Activated CD4-positive, alpha-beta T cell treated with anti-CD3 and anti-CD28 coated beads for 36 hours (primary cell): Measurements from ENCODE around the gene TAF1. TPM values are rescaled to one million over a fixed set of nuclear protein-coding genes. Genes with fewer than 3 reads are reported as not detected.
"Not testable (repeated sequence)": the region's sequence is repeated elsewhere in the genome, so short reads cannot be mapped to it uniquely, and the experiment has no call there.

ENCODE experiments used
- ATAC-seq: fragments of 200-7000 bp; cut with Tn5 transposase; one replicate; pipeline ENCODE4 v1.10.0; 2021; ENCODE audit warnings: mild to moderate bottlenecking, moderate library complexity
- CTCF ChIA-PET: fragments of 350-600 bp; sonication (Branson Sonifier 250); formaldehyde crosslinking; loops from one replicate; lab custom pipeline; 2021; ENCODE audit warnings: antibody characterized with exemption; lab: Charles Lee
- POLR2A ChIA-PET: fragments of 350-600 bp; sonication (Branson Sonifier 250); formaldehyde crosslinking; loops from one replicate; lab custom pipeline; 2021; ENCODE audit warnings: antibody characterized with exemption, inconsistent platforms; lab: Charles Lee
- DNase-seq: peaks from one replicate; pipeline ENCODE4 v3.0.0-alpha.2; 2020
- H3K27ac Mint-ChIP-seq: one replicate; pipeline ENCODE4 v1.8.0; 2021; ENCODE audit warnings: mixed read lengths
- H3K27me3 Mint-ChIP-seq: one replicate; pipeline ENCODE4 v1.8.0; 2021; ENCODE audit warnings: mixed read lengths
- H3K36me3 Mint-ChIP-seq: one replicate; pipeline ENCODE4 v1.8.0; 2021; ENCODE audit warnings: low read depth, mixed read lengths
- H3K4me1 Mint-ChIP-seq: one replicate; pipeline ENCODE4 v1.8.0; 2021; ENCODE audit warnings: mixed read lengths
- H3K4me3 Mint-ChIP-seq: one replicate; pipeline ENCODE4 v1.8.0; 2021; ENCODE audit warnings: mild to moderate bottlenecking, moderate library complexity, mixed read lengths
- H3K9me3 Mint-ChIP-seq: one replicate; pipeline ENCODE4 v1.8.0; 2021; ENCODE audit warnings: low read depth, mixed read lengths
- intact Hi-C, 2 experiments: fragments of 100-400 bp; cut with DNase I in 1 of 2; cut with micrococcal nuclease in 1 of 2; formaldehyde crosslinking; loops; one replicate each; pipeline versions ENCODE4 v1.14.2 to v1.15.1; 2022 to 2024; cut with DNase I, micrococcal nuclease
- total RNA-seq, 2 experiments: library from RNA; stranded (reverse); gene quantifications; one replicate each; pipeline ENCODE4 v1.2.3, GENCODE V29; 2021

TAF1 gene
- total RNA-seq, 2 experiments from 2014 or later: 36.6 to 41.2 TPM

DNA sequence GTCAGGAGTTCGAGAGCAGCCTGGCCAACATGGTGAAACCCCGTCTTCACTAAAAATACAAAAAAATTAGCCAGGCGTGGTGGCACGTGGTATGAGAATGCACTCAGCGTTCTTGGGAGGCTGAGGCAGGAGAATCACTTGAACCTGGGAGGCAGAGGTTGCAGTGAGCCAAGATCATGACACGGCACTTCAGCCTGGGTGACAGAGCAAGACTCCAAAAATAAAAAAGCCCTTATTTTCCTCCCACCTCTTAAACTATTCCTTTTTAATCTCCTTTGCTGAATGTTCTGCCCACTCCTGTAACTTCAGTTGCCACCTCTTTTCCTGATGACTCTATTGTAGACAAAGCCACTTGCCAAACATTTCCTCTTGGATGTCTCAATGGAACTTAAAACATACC is 72.6 kb downstream of the TAF1 start:
- no peak overlapping the region for H3K27ac Mint-ChIP-seq
- no peaks in the 10 kb centered on the region for H3K27me3 Mint-ChIP-seq
- ATAC-seq (no peak), DNase-seq (no peak)
- ChIA-PET CTCF (interaction anchor here (1.2 kb wide), 1 partner anchor 14 kb away, joined by 3 read pairs; no protein-coding TSS in a partner anchor), POLR2A (no interaction called here)
- no peaks in the 10 kb centered on the region for H3K4me1 Mint-ChIP-seq
- peaks cover 30% of the 10 kb centered on the region for H3K36me3 Mint-ChIP-seq
- intact Hi-C loops: no loop called here
- no peaks in the 10 kb centered on the region for H3K9me3 Mint-ChIP-seq
- no peak overlapping the region for H3K4me3 Mint-ChIP-seq

DNA sequence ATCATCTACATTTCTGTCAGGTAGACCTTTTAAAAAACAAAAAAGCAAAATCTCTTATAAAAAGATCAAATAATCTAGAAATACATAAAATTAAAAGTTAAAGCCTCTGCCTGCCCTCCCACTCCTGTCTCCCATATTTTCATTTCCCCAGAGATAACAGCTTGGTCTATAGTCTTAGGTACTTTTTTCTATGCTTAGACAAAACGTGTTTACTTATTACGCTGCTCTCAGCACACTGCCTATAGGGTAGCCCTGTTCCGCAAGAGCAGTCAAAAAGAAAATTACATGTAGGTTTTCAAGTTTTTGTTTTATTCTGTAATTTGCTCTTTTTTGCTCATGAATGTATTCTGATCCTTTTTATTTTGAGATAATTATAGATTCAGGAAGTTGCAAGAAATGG is 73.3 kb downstream of the TAF1 start:
- H3K27me3 Mint-ChIP-seq: no peaks in the 10 kb centered on the region
- no peak overlapping the region for H3K27ac Mint-ChIP-seq
- ChIA-PET POLR2A (no interaction called here), CTCF (interaction anchor here (1.2 kb wide), 1 partner anchor 15 kb away, joined by 3 read pairs; no protein-coding TSS in a partner anchor)
- peaks cover 28% of the 10 kb centered on the region for H3K36me3 Mint-ChIP-seq
- ATAC-seq: no peak
- intact Hi-C loops: no loop called here
- H3K4me3 Mint-ChIP-seq: no peak overlapping the region
- DNase-seq: no peak
- no peaks in the 10 kb centered on the region for H3K9me3 Mint-ChIP-seq
- no peaks in the 10 kb centered on the region for H3K4me1 Mint-ChIP-seq

DNA sequence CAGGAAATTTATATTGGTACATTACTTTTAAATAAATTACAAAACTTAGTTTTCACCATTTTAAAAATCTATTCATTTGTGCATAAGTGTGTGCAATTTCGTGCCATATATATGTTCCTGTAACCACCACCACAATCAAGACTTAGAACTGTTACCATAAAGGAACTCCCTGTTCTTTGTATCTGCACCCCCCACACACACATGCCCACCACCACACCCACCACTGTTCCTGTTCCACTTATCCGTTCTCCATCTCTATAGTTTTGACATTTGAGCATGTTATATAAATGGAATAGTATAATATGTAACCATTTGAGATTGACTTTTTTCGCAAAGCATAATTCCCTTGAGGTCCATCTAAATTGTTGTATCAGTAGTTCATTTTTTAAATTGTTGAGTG is 73.7 kb downstream of the TAF1 start:
- no peaks in the 10 kb centered on the region for H3K4me1 Mint-ChIP-seq
- ATAC-seq (no peak), DNase-seq (no peak)
- ChIA-PET POLR2A (no interaction called here), CTCF (no interaction called here)
- intact Hi-C loops: no loop called here
- H3K9me3 Mint-ChIP-seq: no peaks in the 10 kb centered on the region
- H3K36me3 Mint-ChIP-seq: peaks cover 28% of the 10 kb centered on the region
- no peak overlapping the region for H3K4me3 Mint-ChIP-seq
- no peaks in the 10 kb centered on the region for H3K27me3 Mint-ChIP-seq
- no peak overlapping the region for H3K27ac Mint-ChIP-seq

DNA sequence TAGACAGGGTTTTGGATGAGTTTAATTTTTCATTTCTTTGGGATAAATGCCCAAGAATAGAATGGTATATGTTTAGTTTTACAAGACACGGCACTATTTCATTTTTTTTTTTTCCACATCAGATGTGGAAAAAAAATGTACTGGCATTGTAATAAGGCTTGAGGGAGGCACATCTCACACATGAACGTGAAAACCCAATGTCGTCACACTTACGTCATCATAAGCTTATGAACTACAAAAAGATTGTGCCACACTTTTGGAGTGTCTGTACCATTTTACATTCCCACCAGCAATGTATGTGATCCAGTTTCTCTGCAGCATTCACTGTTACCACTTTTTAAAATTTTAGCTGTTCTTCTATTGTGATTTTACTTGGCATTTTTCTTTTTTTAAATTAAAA is 74.2 kb downstream of the TAF1 start:
- no peaks in the 10 kb centered on the region for H3K9me3 Mint-ChIP-seq
- POLR2A ChIA-PET: no interaction called here
- intact Hi-C loops: no loop called here
- no peaks in the 10 kb centered on the region for H3K4me1 Mint-ChIP-seq
- no peaks in the 10 kb centered on the region for H3K27me3 Mint-ChIP-seq
- H3K4me3 Mint-ChIP-seq: no peak overlapping the region
- peaks cover 30% of the 10 kb centered on the region for H3K36me3 Mint-ChIP-seq
- CTCF ChIA-PET: no interaction called here
- no peak overlapping the region for H3K27ac Mint-ChIP-seq
- no peak for ATAC-seq
- no peak for DNase-seq

DNA sequence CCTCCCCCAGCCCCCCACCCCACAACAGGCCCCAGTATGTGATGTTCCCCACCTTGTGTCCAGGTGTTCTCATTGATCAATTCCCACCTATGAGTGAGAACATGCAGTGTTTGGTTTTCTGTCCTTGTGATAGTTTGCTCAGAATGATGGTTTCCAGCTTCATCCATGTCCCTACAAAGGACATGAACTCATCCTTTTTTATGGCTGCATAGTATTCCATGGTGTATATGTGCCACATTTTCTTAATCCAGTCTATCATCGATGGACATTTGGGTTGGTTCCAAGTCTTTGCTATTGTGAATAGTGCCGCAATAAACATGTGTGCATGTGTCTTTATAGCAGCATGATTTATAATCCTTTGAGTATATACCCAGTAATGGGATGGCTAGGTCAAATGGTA is 75.7 kb downstream of the TAF1 start:
- H3K4me1 Mint-ChIP-seq, H3K9me3 Mint-ChIP-seq, H3K4me3 Mint-ChIP-seq, POLR2A ChIA-PET, intact Hi-C loops, H3K27me3 Mint-ChIP-seq, H3K27ac Mint-ChIP-seq, ATAC-seq, CTCF ChIA-PET, DNase-seq: not testable (repeated sequence)
- H3K36me3 Mint-ChIP-seq: peaks cover 31% of the 10 kb centered on the region

DNA sequence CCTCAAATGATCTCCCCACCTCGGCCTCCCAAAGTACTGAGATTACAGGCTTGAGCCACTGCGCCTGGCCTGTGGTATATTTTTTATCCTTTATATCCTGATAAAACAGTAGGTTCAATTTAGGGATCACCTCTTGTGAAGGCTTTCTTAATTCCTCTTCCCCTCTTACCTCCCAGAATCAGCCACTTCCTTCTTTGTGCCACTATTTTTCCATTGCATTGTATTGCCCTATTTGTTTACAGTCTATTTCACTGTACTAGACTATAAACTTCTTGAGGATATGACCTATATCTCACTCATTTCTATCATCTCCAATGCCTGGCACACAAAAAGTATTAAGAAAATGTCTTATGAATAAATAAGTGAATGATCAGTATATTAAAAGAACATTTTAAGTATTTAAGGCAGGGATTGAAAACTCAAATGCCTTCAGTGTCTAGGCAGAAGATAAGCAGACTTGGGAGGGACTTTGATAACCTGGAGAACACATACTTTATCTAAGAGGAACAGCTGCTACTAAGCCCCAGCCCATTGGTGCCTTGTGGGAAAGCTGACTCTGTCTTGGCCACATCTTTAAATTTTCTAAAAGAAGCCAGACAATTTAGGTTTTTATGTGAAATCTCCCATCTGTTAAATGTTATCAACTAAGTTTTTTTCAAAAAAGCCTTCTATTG is 84.4 kb downstream of the TAF1 start:
- H3K4me1 Mint-ChIP-seq: no peaks in the 10 kb centered on the region
- H3K9me3 Mint-ChIP-seq: no peaks in the 10 kb centered on the region
- H3K27me3 Mint-ChIP-seq: no peaks in the 10 kb centered on the region
- ChIA-PET CTCF (no interaction called here), POLR2A (no interaction called here)
- DNase-seq (no peak), ATAC-seq (no peak)
- no peak overlapping the region for H3K27ac Mint-ChIP-seq
- intact Hi-C loops: no loop called here
- no peak overlapping the region for H3K4me3 Mint-ChIP-seq
- peaks cover 6% of the 10 kb centered on the region for H3K36me3 Mint-ChIP-seq

DNA sequence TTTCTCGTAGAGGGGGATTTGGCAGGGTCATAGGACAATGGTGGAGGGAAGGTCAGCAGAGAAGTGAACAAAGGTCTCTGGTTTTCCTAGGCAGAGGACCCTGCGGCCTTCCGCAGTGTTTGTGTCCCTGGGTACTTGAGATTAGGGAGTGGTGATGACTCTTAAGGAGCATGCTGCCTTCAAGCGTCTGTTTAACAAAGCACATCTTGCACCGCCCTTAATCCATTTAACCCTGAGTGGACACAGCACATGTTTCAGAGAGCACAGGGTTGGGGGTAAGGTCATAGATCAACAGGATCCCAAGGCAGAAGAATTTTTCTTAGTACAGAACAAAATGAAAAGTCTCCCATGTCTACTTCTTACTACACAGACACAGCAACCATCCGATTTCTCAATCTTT is 85.4 kb downstream of the TAF1 start:
- H3K27me3 Mint-ChIP-seq, POLR2A ChIA-PET, ATAC-seq, H3K36me3 Mint-ChIP-seq, intact Hi-C loops, H3K27ac Mint-ChIP-seq, H3K9me3 Mint-ChIP-seq, H3K4me3 Mint-ChIP-seq, DNase-seq, H3K4me1 Mint-ChIP-seq, CTCF ChIA-PET: not testable (repeated sequence)

- no peaks in the 10 kb centered on the region for H3K9me3 Mint-ChIP-seq
- POLR2A ChIA-PET: no interaction called here
- peaks cover 7% of the 10 kb centered on the region for H3K36me3 Mint-ChIP-seq
- CTCF ChIA-PET: no interaction called here
- H3K27me3 Mint-ChIP-seq: no peaks in the 10 kb centered on the region
- intact Hi-C loops: no loop called here
- no peak overlapping the region for H3K27ac Mint-ChIP-seq
- ATAC-seq (no peak), DNase-seq (no peak)
- no peaks in the 10 kb centered on the region for H3K4me1 Mint-ChIP-seq
- H3K4me3 Mint-ChIP-seq: no peak overlapping the region
These were observed 86.9 kb downstream of the TAF1 start for GRCh38 chrX:71453056-71453455.

- Mint-ChIP-seq H3K4me1 (no peaks in the 10 kb centered on the region), H3K9me3 (no peaks in the 10 kb centered on the region), H3K27ac (no peak overlapping the region), H3K36me3 (peaks cover 14% of the 10 kb centered on the region), H3K27me3 (no peaks in the 10 kb centered on the region), H3K4me3 (no peak overlapping the region)
- no peak for DNase-seq
- ChIA-PET CTCF (no interaction called here), POLR2A (no interaction called here)
- ATAC-seq: no peak
- intact Hi-C loops: no loop called here
These were observed 88.1 kb downstream of the TAF1 start for GRCh38 chrX:71454222-71454621.

GRCh38 chrX:71458866-71459265 is 92.7 kb downstream of the TAF1 start:
- H3K27ac Mint-ChIP-seq: no peak overlapping the region
- CTCF ChIA-PET: no interaction called here

GRCh38 chrX:71464968-71465367 is 98.8 kb downstream of the TAF1 start:
- no peak overlapping the region for H3K27ac Mint-ChIP-seq
- no peaks in the 10 kb centered on the region for H3K27me3 Mint-ChIP-seq
- H3K4me3 Mint-ChIP-seq: no peak overlapping the region
- peaks cover 41% of the 10 kb centered on the region for H3K36me3 Mint-ChIP-seq
- DNase-seq (no peak), ATAC-seq (no peak)
- H3K4me1 Mint-ChIP-seq: no peaks in the 10 kb centered on the region
- ChIA-PET POLR2A (no interaction called here), CTCF (no interaction called here)
- intact Hi-C loops: no loop called here
- H3K9me3 Mint-ChIP-seq: no peaks in the 10 kb centered on the region

More at GRCh38 chrX:71458866-71459265, 92.7 kb downstream of the TAF1 start:
- no peaks in the 10 kb centered on the region for H3K4me1 Mint-ChIP-seq
- intact Hi-C loops: no loop called here
- H3K4me3 Mint-ChIP-seq: no peak overlapping the region
- no peak for ATAC-seq
- H3K36me3 Mint-ChIP-seq: peaks cover 44% of the 10 kb centered on the region
- DNase-seq: no peak
- POLR2A ChIA-PET: no interaction called here
- H3K9me3 Mint-ChIP-seq: no peaks in the 10 kb centered on the region
- no peaks in the 10 kb centered on the region for H3K27me3 Mint-ChIP-seq

- no peak overlapping the region for H3K4me3 Mint-ChIP-seq
- ChIA-PET CTCF (no interaction called here), POLR2A (no interaction called here)
- H3K9me3 Mint-ChIP-seq: no peaks in the 10 kb centered on the region
- peaks cover 20% of the 10 kb centered on the region for H3K36me3 Mint-ChIP-seq
- H3K27ac Mint-ChIP-seq: no peak overlapping the region
- ATAC-seq (no peak), DNase-seq (no peak)
- H3K4me1 Mint-ChIP-seq: no peaks in the 10 kb centered on the region
- intact Hi-C loops: no loop called here
- H3K27me3 Mint-ChIP-seq: no peaks in the 10 kb centered on the region
These were observed 100.9 kb downstream of the TAF1 start for GRCh38 chrX:71466979-71467523.
